BLaER1 treated with 17β-estradiol and CSF1 and Interleukin-3, amounts not matched to agents 10 nM and 100 nM (cell line): Measurements from ENCODE around the gene RBMS1.
"Not testable (repeated sequence)": the region's sequence is repeated elsewhere in the genome, so short reads cannot be mapped to it uniquely, and the experiment has no call there.

Experiments used
- H3K27ac ChIP-seq, 11 experiments: shearing (Covaris generic); formaldehyde crosslinking; 2 replicates each; pipeline ENCODE4 v1.8.1; 2022
- H3K27me3 ChIP-seq, 11 experiments: shearing (Covaris generic); formaldehyde crosslinking; 2 replicates each; pipeline ENCODE4 v1.8.1; 2022
- H3K36me3 ChIP-seq, 11 experiments: shearing (Covaris generic); formaldehyde crosslinking; 2 replicates each; pipeline ENCODE4 v1.8.1; 2022
- H3K4me1 ChIP-seq, 10 experiments: shearing (Covaris generic); formaldehyde crosslinking; 2 replicates each; pipeline ENCODE4 v1.8.1; 2022
- H3K4me2 ChIP-seq, 11 experiments: shearing (Covaris generic); formaldehyde crosslinking; 2 replicates each; pipeline ENCODE4 v1.8.1; 2022
- H3K4me3 ChIP-seq, 10 experiments: shearing (Covaris generic); formaldehyde crosslinking; 2 replicates each; pipeline ENCODE4 v1.8.1; 2022
- H3K9ac ChIP-seq, 11 experiments: shearing (Covaris generic); formaldehyde crosslinking; 2 replicates each; pipeline ENCODE4 v1.8.1; 2022
- H3K9me3 ChIP-seq, 11 experiments: shearing (Covaris generic); formaldehyde crosslinking; replicated peaks in 1 of 11; 2 replicates each; pipeline ENCODE4 v1.8.1; 2022
- H4K20me1 ChIP-seq, 11 experiments: shearing (Covaris generic); formaldehyde crosslinking; 2 replicates each; pipeline ENCODE4 v1.8.1; 2022
- Cebpa-rat ChIP-seq, 11 experiments: shearing (Covaris generic); IDR thresholded peaks; 2 replicates each; pipeline ENCODE4 v1.8.1; 2022

Gene RBMS1

GRCh38 chr2:160490733-160491685, 2.6 kb downstream of the RBMS1 start:
- Histone ChIP-seq H3K36me3 (no peaks in the 10 kb centered on the region), H3K4me1 (peaks cover 0 to 14% (median 6%) of the 10 kb centered on the region in 10 experiments; a peak in 7 of 20 replicates), H4K20me1 (no peaks in the 10 kb centered on the region; a peak in 2 of 22 replicates), H3K27me3 (peaks cover 29 to 53% (median 48%) of the 10 kb centered on the region in 11 experiments), H3K4me3 (no peak overlapping the region), H3K9me3 (no peaks in the 10 kb centered on the region), H3K9ac (no peak overlapping the region), H3K4me2 (no peak overlapping the region), H3K27ac (no peak overlapping the region)
- TF ChIP-seq Cebpa-rat (IDR thresholded peaks at IDR 0.05): no peak

- H3K27me3 ChIP-seq: peaks cover 17 to 37% (median 31%) of the 10 kb centered on the region in 11 experiments
- no peak for TF ChIP-seq Cebpa-rat (IDR thresholded peaks at IDR 0.05)
- H3K4me2 ChIP-seq: no peak overlapping the region
- no peaks in the 10 kb centered on the region for H3K36me3 ChIP-seq
- no peak overlapping the region for H3K4me3 ChIP-seq
- no peak overlapping the region for H3K9ac ChIP-seq
- H3K9me3 ChIP-seq: no peaks in the 10 kb centered on the region
- H3K27ac ChIP-seq: no peak overlapping the region
- H3K4me1 ChIP-seq: peaks cover 0 to 11% (median 5%) of the 10 kb centered on the region in 10 experiments; a peak in 7 of 20 replicates
- no peaks in the 10 kb centered on the region; a peak in 2 of 22 replicates for H4K20me1 ChIP-seq
Measured at GRCh38 chr2:160489111-160489510, 4.5 kb downstream of the RBMS1 start.

GRCh38 chr2:160488289-160488688, 5.3 kb downstream of the RBMS1 start:
- not testable (repeated sequence) for H3K4me3 ChIP-seq, H3K9ac ChIP-seq, H3K27ac ChIP-seq, H3K4me1 ChIP-seq, H4K20me1 ChIP-seq, H3K4me2 ChIP-seq, H3K9me3 ChIP-seq, H3K36me3 ChIP-seq
- H3K27me3 ChIP-seq: peaks cover 16 to 30% (median 27%) of the 10 kb centered on the region in 11 experiments

- Histone ChIP-seq H3K27me3 (peaks cover 0 to 10% (median 8%) of the 10 kb centered on the region in 11 experiments; a peak in 18 of 22 replicates), H3K27ac (no peak overlapping the region), H4K20me1 (no peaks in the 10 kb centered on the region), H3K9me3 (no peaks in the 10 kb centered on the region), H3K9ac (no peak overlapping the region), H3K4me1 (no peaks in the 10 kb centered on the region), H3K36me3 (no peaks in the 10 kb centered on the region), H3K4me3 (no peak overlapping the region), H3K4me2 (no peak overlapping the region)
- no peak for TF ChIP-seq Cebpa-rat (IDR thresholded peaks at IDR 0.05)
Measured at GRCh38 chr2:160486341-160486740, 7.3 kb downstream of the RBMS1 start.

GRCh38 chr2:160484859-160485520, 8.6 kb downstream of the RBMS1 start:
- TF ChIP-seq Cebpa-rat (IDR thresholded peaks at IDR 0.05): no peak
- no peak overlapping the region for H3K9ac ChIP-seq
- no peaks in the 10 kb centered on the region for H3K4me1 ChIP-seq
- no peak overlapping the region for H3K4me3 ChIP-seq
- no peaks in the 10 kb centered on the region for H3K36me3 ChIP-seq
- no peak overlapping the region for H3K27ac ChIP-seq
- no peak overlapping the region for H3K4me2 ChIP-seq
- H3K27me3 ChIP-seq: no peaks in the 10 kb centered on the region; a peak in 1 of 22 replicates
- H4K20me1 ChIP-seq: no peaks in the 10 kb centered on the region
- H3K9me3 ChIP-seq: no peaks in the 10 kb centered on the region

GRCh38 chr2:160482673-160483072, 10.9 kb downstream of the RBMS1 start:
- no peak overlapping the region for H3K4me3 ChIP-seq
- H3K27ac ChIP-seq: no peak overlapping the region
- no peaks in the 10 kb centered on the region for H4K20me1 ChIP-seq
- H3K27me3 ChIP-seq: no peaks in the 10 kb centered on the region
- H3K36me3 ChIP-seq: no peaks in the 10 kb centered on the region
- H3K9ac ChIP-seq: no peak overlapping the region
- no peak for TF ChIP-seq Cebpa-rat (IDR thresholded peaks at IDR 0.05)
- H3K4me2 ChIP-seq: no peak overlapping the region
- no peaks in the 10 kb centered on the region for H3K4me1 ChIP-seq
- no peaks in the 10 kb centered on the region for H3K9me3 ChIP-seq

- H3K27me3 ChIP-seq: no peaks in the 10 kb centered on the region
- no peak overlapping the region for H3K4me3 ChIP-seq
- H3K9ac ChIP-seq: no peak overlapping the region
- no peaks in the 10 kb centered on the region for H3K4me1 ChIP-seq
- H3K9me3 ChIP-seq: no peaks in the 10 kb centered on the region
- no peaks in the 10 kb centered on the region for H4K20me1 ChIP-seq
- no peaks in the 10 kb centered on the region for H3K36me3 ChIP-seq
- no peak for TF ChIP-seq Cebpa-rat (IDR thresholded peaks at IDR 0.05)
- H3K4me2 ChIP-seq: no peak overlapping the region
- H3K27ac ChIP-seq: no peak overlapping the region
Measured at GRCh38 chr2:160479269-160479668, 14.3 kb downstream of the RBMS1 start.

- H3K27me3 ChIP-seq: no peaks in the 10 kb centered on the region
- H3K9me3 ChIP-seq: no peaks in the 10 kb centered on the region
- no peak for TF ChIP-seq Cebpa-rat (IDR thresholded peaks at IDR 0.05)
- no peak overlapping the region for H3K4me2 ChIP-seq
- H3K36me3 ChIP-seq: no peaks in the 10 kb centered on the region
- H4K20me1 ChIP-seq: no peaks in the 10 kb centered on the region
- H3K27ac ChIP-seq: no peak overlapping the region
- no peak overlapping the region for H3K9ac ChIP-seq
- H3K4me3 ChIP-seq: no peak overlapping the region
- no peaks in the 10 kb centered on the region for H3K4me1 ChIP-seq
Measured at GRCh38 chr2:160478660-160479059, 14.9 kb downstream of the RBMS1 start.

GRCh38 chr2:160477032-160477431, 16.6 kb downstream of the RBMS1 start:
- no peak for TF ChIP-seq Cebpa-rat (IDR thresholded peaks at IDR 0.05)
- Histone ChIP-seq H3K36me3 (no peaks in the 10 kb centered on the region), H3K4me2 (no peak overlapping the region), H3K9ac (no peak overlapping the region), H3K27me3 (no peaks in the 10 kb centered on the region), H3K4me1 (no peaks in the 10 kb centered on the region), H3K27ac (no peak overlapping the region), H3K4me3 (no peak overlapping the region), H4K20me1 (no peaks in the 10 kb centered on the region), H3K9me3 (no peaks in the 10 kb centered on the region)
